Fibroblast of pulmonary artery (primary cell): ENCODE results near the gene RNF215.
"Not testable (repeated sequence)": the region's sequence is repeated elsewhere in the genome, so short reads cannot be mapped to it uniquely, and the experiment has no call there.

ENCODE experiments used
- DNase-seq: peaks from one replicate; pipeline ENCODE4 v3.0.0-alpha.2; 2010; ENCODE audit warnings: low read depth
- H3K4me3 ChIP-seq: replicated peaks from 2 replicates; pipeline ENCODE4 v1.5.1; 2011; ENCODE audit warnings: low read depth, mild to moderate bottlenecking, control low read depth, low read length, moderate library complexity
- CTCF ChIP-seq: IDR thresholded peaks from 2 replicates; pipeline ENCODE4 v1.5.1; 2011; ENCODE audit warnings: mild to moderate bottlenecking, control low read depth, low read length, inconsistent platforms; ENCODE audit errors: missing control alignments

Gene RNF215

GRCh38 chr22:30348809-30349208, 38.4 kb downstream of the RNF215 start:
- no peak for TF ChIP-seq CTCF
- DNase-seq = no peak

GRCh38 chr22:30348404-30348803, 38.8 kb downstream of the RNF215 start:
- H3K4me3 ChIP-seq = no peak overlapping the region
- TF ChIP-seq CTCF = no peak
- DNase-seq = no peak

More at GRCh38 chr22:30348809-30349208, 38.4 kb downstream of the RNF215 start:
- no peak overlapping the region for H3K4me3 ChIP-seq

- no peak overlapping the region for H3K4me3 ChIP-seq
- DNase-seq = no peak
- no peak for TF ChIP-seq CTCF
Observed at GRCh38 chr22:30347255-30347892, 39.8 kb downstream of the RNF215 start.

GRCh38 chr22:30344447-30345200, 42.6 kb downstream of the RNF215 start:
- TF ChIP-seq CTCF = no peak
- no peak for DNase-seq
- no peak overlapping the region for H3K4me3 ChIP-seq

- no peak for DNase-seq
- H3K4me3 ChIP-seq = no peak overlapping the region
- no peak for TF ChIP-seq CTCF
Observed at GRCh38 chr22:30340911-30341685, 46.1 kb downstream of the RNF215 start.

GRCh38 chr22:30338802-30339201, 48.4 kb downstream of the RNF215 start:
- no peak overlapping the region for H3K4me3 ChIP-seq
- TF ChIP-seq CTCF = no peak
- no peak for DNase-seq

GRCh38 chr22:30338341-30338740, 48.9 kb downstream of the RNF215 start:
- not testable (repeated sequence) for DNase-seq, H3K4me3 ChIP-seq
